Naive B cell (primary cell): Measurements from ENCODE around the gene LGALS8. TPM values are rescaled to one million over a fixed set of nuclear protein-coding genes. Genes with fewer than 3 reads are reported as not detected.

Source experiments
- ATAC-seq, 2 donors: fragments of 150-1000 bp; cut with Tn5 transposase; 2 replicates each; pipeline ENCODE4 v1.10.0; 2021; ENCODE audit warnings: low read depth in 2 of 2, mild to moderate bottlenecking in 2 of 2, moderate library complexity in 2 of 2
- DNase-seq: peaks from one replicate; pipeline ENCODE4 v3.0.0; 2022
- H3K27ac Mint-ChIP-seq, 6 donors: one replicate each; pipeline ENCODE4 v1.8.0; 2020 to 2022; ENCODE audit warnings: mild to moderate bottlenecking in 6 of 6, mixed read lengths in 6 of 6, moderate library complexity in 5 of 6, inconsistent platforms in 2 of 6
- H3K27me3 Mint-ChIP-seq, 3 donors: one replicate each; pipeline ENCODE4 v1.8.0; 2021 to 2022; ENCODE audit warnings: mixed read lengths in 3 of 3, mild to moderate bottlenecking in 1 of 3
- H3K36me3 Mint-ChIP-seq, 2 donors: one replicate each; pipeline ENCODE4 v1.8.0; 2020 to 2022; ENCODE audit warnings: mixed read lengths in 2 of 2, inconsistent platforms in 1 of 2, mild to moderate bottlenecking in 1 of 2
- H3K4me1 Mint-ChIP-seq, 3 donors: one replicate each; pipeline ENCODE4 v1.8.0; 2020 to 2022; ENCODE audit warnings: mixed read lengths in 3 of 3, inconsistent platforms in 1 of 3, mild to moderate bottlenecking in 1 of 3, moderate library complexity in 1 of 3
- H3K4me3 Mint-ChIP-seq, 8 donors: one replicate each; pipeline ENCODE4 v1.8.0; 2020 to 2022; ENCODE audit warnings: mild to moderate bottlenecking in 8 of 8, mixed read lengths in 8 of 8, moderate library complexity in 8 of 8, inconsistent platforms in 2 of 8
- H3K9me3 Mint-ChIP-seq, 7 donors: one replicate each; pipeline ENCODE4 v1.8.0; 2020 to 2022; ENCODE audit warnings: mixed read lengths in 7 of 7, mild to moderate bottlenecking in 5 of 7, inconsistent platforms in 2 of 7, moderate library complexity in 1 of 7
- polyA plus RNA-seq, 6 donors: library from polyadenylated mRNA; unstranded; fragments of 300-500 nt; fragmentation: Illumina TruSeq; gene quantifications; one replicate each; pipeline ENCODE4 v1.2.3, GENCODE V29; 2021; ENCODE audit warnings: low read depth in 6 of 6

The LGALS8 gene
- polyA plus RNA-seq, 6 donors from 2014 or later, result 17.7 to 39.5 (median 28.7) TPM

DNA sequence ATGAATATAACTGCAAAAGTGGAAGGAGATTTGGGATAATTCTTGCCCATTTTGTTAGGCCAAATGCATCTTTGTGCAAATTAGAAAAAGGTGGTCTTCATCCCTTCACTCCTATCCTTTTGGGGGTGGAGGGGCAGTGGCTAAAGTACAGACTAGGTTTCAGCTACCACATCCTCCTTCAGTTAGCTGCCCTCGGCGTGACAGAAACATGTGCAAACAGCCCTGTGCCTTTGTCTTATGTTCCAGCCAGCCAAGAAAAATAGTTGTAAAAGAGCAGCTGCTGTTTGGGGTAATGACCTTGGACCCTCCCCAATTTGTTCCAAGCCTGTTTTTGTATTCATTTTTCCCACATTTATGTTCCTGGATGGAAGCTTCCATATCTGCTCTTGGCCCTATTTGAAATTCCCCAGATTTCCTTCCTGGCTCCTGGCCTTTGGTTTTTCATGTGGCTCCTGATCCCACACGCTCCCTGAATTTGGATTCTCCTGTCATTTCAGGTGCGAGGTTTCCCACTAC lies 8.3 kb upstream of the LGALS8 start:
- Mint-ChIP-seq H3K9me3 (no peaks in the 10 kb centered on the region), H3K27ac (peak overlapping the region in 1 of 6 donors; percentile 23), H3K27me3 (no peaks in the 10 kb centered on the region), H3K4me1 (no peaks in the 10 kb centered on the region), H3K4me3 (peak overlapping the region in 1 of 8 donors; percentile 60), H3K36me3 (no peaks in the 10 kb centered on the region)
- DNase-seq (no peak), ATAC-seq (no peak)

DNA sequence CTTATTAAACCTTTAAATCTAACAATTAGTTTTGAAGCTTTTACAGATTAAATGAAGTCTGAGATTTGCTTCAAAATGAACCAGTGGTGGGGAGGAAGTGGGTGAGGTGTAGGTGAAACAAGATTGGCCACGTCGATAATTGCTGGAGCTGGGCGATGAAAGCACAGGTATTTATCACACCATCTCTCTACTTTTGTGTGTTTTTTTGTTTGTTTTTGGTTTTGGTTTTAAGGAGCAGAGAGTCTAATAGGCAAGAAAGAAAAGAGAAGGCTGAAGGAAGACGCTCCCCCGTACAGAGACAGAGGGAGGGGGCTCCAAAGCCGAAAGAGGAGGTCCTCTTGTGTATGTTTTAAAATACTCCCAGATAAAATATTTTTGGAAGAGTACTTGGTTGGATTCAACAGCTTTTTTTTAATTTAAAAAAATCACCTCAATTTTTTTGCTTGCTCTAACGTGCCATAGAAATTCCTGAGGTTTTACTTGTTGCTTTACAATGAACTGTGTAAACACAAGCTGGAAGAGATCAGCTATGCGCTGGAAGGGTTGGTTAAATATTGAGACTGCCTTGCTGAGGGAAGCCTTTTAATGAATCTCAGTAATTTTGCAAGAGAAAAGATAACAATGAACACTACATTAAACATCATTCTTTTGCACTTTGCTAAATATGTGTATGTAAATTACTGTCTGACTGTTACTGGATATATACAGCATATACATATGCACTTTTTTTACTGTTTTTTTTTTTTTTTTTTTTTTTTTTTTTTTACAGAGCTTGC lies 6.7 kb upstream of the LGALS8 start:
- H3K27ac Mint-ChIP-seq, result no peak overlapping the region
- no peaks in the 10 kb centered on the region for H3K27me3 Mint-ChIP-seq
- peaks cover 0 to 3% (median 0%) of the 10 kb centered on the region in 7 donors for H3K9me3 Mint-ChIP-seq
- H3K4me3 Mint-ChIP-seq, result no peak overlapping the region
- H3K4me1 Mint-ChIP-seq, result no peaks in the 10 kb centered on the region
- H3K36me3 Mint-ChIP-seq, result no peaks in the 10 kb centered on the region
- DNase-seq (no peak), ATAC-seq (no peak)

DNA sequence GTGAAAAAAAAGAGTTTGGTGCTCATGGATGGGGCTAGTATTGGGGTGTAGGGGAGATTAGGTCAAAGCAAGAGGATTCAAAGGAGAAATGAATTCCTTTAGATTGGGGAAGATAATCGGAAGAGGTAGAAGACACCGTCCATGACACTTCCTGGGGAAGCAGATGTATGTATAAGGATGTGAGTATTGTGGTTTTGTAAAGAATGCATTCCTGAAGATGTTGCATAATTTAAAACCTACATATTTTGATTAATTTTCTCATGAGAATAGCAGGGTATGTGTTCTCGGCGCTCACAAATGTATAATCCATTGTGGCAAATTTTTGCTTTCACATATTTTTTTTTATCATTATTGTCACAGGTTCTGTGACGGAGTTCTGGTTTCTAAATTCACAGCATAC lies 5.5 kb upstream of the LGALS8 start:
- Mint-ChIP-seq H3K27ac (peak overlapping the region in 1 of 6 donors; percentile 6), H3K4me1 (peaks cover 0 to 6% (median 3%) of the 10 kb centered on the region in 3 donors), H3K27me3 (no peaks in the 10 kb centered on the region), H3K9me3 (peaks cover 0 to 3% (median 0%) of the 10 kb centered on the region in 7 donors), H3K36me3 (no peaks in the 10 kb centered on the region), H3K4me3 (no peak overlapping the region)
- no peak for ATAC-seq
- no peak for DNase-seq

DNA sequence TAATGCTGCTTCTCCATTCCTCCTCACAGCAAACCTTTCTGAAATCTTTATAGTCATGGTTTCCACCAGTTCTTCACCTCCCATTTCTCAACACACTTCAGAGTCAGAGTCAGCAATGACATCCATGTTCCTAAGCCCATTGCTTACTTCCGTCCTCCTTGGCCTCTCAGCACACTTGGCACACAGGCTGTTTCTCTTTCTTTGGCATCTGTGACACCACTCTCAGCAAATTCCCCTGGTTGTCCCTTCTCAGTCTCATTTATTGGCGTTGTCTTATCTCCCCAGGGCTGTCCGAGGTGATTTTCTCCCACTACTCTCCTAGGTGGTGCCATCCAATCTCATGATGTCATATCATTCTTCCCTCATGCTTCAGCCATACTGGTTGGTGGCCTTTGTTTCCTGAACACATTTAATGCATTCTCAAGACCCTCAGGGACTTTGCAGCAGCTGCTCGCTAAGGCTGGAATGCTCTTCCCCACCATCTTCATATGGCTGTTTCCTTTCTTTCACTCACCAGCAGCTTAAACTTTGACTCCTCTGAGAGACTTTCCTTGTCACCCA lies 3.3 kb upstream of the LGALS8 start:
- DNase-seq (no peak), ATAC-seq (no peak)
- Mint-ChIP-seq H3K4me3 (peak overlapping the region in 1 of 8 donors; percentile 92), H3K27me3 (no peaks in the 10 kb centered on the region), H3K9me3 (peaks cover 0 to 3% (median 0%) of the 10 kb centered on the region in 7 donors), H3K27ac (no peak overlapping the region), H3K36me3 (no peaks in the 10 kb centered on the region), H3K4me1 (peaks cover 6 to 21% (median 9%) of the 10 kb centered on the region in 3 donors)

GRCh38 chr1:236522937-236523703 lies 662 bp upstream of the LGALS8 start:
- Mint-ChIP-seq H3K27ac (peak overlapping the region; percentile 90 to 99 (median 97)), H3K36me3 (peaks cover 14 to 16% of the 10 kb centered on the region in 2 donors), H3K4me1 (peaks cover 6 to 21% (median 9%) of the 10 kb centered on the region in 3 donors), H3K27me3 (no peaks in the 10 kb centered on the region), H3K9me3 (peaks cover 0 to 3% (median 0%) of the 10 kb centered on the region in 7 donors), H3K4me3 (peak overlapping the region; percentile 92 to 99 (median 96))
- DNase-seq (peak; percentile 7), ATAC-seq (no peak)

- peak; percentile 80 to 82 for ATAC-seq
- H3K4me3 Mint-ChIP-seq, result peak overlapping the region; percentile 92 to 99 (median 96)
- H3K4me1 Mint-ChIP-seq, result peaks cover 6 to 21% (median 13%) of the 10 kb centered on the region in 3 donors
- no peaks in the 10 kb centered on the region for H3K27me3 Mint-ChIP-seq
- peaks cover 0 to 3% (median 0%) of the 10 kb centered on the region in 7 donors for H3K9me3 Mint-ChIP-seq
- H3K36me3 Mint-ChIP-seq, result peaks cover 14 to 16% of the 10 kb centered on the region in 2 donors
- DNase-seq, result peak; percentile 84
- H3K27ac Mint-ChIP-seq, result peak overlapping the region; percentile 96 to 99 (median 98)
These were observed 536 bp downstream of the LGALS8 start for GRCh38 chr1:236524142-236524894.

DNA sequence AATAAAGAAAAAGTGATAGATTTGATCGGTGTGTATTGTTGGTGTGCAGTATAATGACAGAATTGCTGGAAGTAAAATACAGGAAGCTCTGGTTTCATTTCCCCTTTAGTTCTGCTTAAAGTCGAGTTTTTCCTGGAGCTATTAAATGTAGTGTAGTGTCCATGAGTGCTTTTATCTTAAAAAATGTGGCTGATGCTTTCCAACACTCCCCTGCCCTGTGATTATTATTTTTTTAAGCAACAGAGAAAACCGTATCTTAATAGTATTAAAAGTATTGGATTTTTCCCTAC lies 1.1 kb downstream of the LGALS8 start:
- Mint-ChIP-seq H3K4me1 (peaks cover 6 to 21% (median 13%) of the 10 kb centered on the region in 3 donors), H3K36me3 (peaks cover 14 to 16% of the 10 kb centered on the region in 2 donors), H3K4me3 (peak overlapping the region; percentile 92 to 99 (median 96)), H3K27me3 (no peaks in the 10 kb centered on the region), H3K27ac (peak overlapping the region; percentile 96 to 99 (median 98)), H3K9me3 (peaks cover 0 to 3% (median 0%) of the 10 kb centered on the region in 7 donors)
- DNase-seq (no peak), ATAC-seq (peak; percentile 44 to 53)

- Mint-ChIP-seq H3K27me3 (no peaks in the 10 kb centered on the region), H3K4me3 (peak overlapping the region in 2 of 8 donors; percentile 2 to 42), H3K36me3 (peaks cover 14 to 16% of the 10 kb centered on the region in 2 donors), H3K27ac (peak overlapping the region in 2 of 6 donors; percentile 53 to 57), H3K4me1 (peaks cover 16 to 32% (median 22%) of the 10 kb centered on the region in 3 donors), H3K9me3 (peaks cover 0 to 2% (median 0%) of the 10 kb centered on the region in 7 donors)
- DNase-seq (no peak), ATAC-seq (no peak)
These were observed 2.3 kb downstream of the LGALS8 start for GRCh38 chr1:236526079-236526478.

DNA sequence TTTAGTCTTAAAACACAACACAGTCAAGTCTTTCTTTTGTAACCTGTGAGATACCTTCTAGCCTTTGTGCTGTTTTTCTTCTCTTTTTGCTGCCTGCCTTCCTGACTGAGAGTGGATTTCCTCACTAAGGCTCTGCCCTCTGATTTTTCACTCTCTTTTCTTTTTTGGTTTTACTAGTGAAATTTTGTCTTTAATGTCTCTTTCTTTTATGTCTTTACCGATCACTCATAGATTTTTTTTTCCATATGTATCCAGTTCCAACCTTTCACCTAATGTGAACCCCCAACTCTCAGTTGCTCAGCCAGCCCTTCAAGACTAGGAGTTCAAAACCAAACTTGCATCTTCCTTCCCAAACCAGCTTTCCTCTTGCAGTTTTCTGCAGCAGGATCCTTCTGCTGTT lies 6.5 kb downstream of the LGALS8 start:
- Mint-ChIP-seq H3K27me3 (no peaks in the 10 kb centered on the region), H3K4me3 (no peak overlapping the region), H3K36me3 (peaks cover 14 to 30% of the 10 kb centered on the region in 2 donors), H3K4me1 (peaks cover 24 to 33% (median 29%) of the 10 kb centered on the region in 3 donors), H3K9me3 (no peaks in the 10 kb centered on the region), H3K27ac (peak overlapping the region in 4 of 6 donors; percentile 19 to 37 (median 28))
- no peak for DNase-seq
- ATAC-seq, result no peak

GRCh38 chr1:236530959-236531358 lies 7.2 kb downstream of the LGALS8 start:
- Mint-ChIP-seq H3K27me3 (no peaks in the 10 kb centered on the region), H3K9me3 (no peaks in the 10 kb centered on the region), H3K4me1 (peaks cover 27 to 33% (median 29%) of the 10 kb centered on the region in 3 donors), H3K36me3 (peaks cover 13 to 28% of the 10 kb centered on the region in 2 donors), H3K4me3 (no peak overlapping the region), H3K27ac (peak overlapping the region in 4 of 6 donors; percentile 1 to 75 (median 26))
- DNase-seq (peak; percentile 9), ATAC-seq (peak; percentile 55 to 77)

GRCh38 chr1:236532850-236533249 lies 9.1 kb downstream of the LGALS8 start:
- Mint-ChIP-seq H3K9me3 (no peaks in the 10 kb centered on the region), H3K4me1 (peaks cover 29 to 33% (median 31%) of the 10 kb centered on the region in 3 donors), H3K36me3 (peaks cover 0 to 13% of the 10 kb centered on the region in 2 donors), H3K4me3 (no peak overlapping the region), H3K27me3 (no peaks in the 10 kb centered on the region), H3K27ac (peak overlapping the region in 1 of 6 donors; percentile 51)
- no peak for DNase-seq
- no peak for ATAC-seq

GRCh38 chr1:236534151-236534651 lies 10.4 kb downstream of the LGALS8 start:
- Mint-ChIP-seq H3K4me3 (no peak overlapping the region), H3K36me3 (peaks cover 6 to 13% of the 10 kb centered on the region in 2 donors), H3K9me3 (no peaks in the 10 kb centered on the region), H3K27me3 (no peaks in the 10 kb centered on the region), H3K4me1 (peaks cover 29 to 31% (median 29%) of the 10 kb centered on the region in 3 donors), H3K27ac (no peak overlapping the region)
- ATAC-seq (no peak), DNase-seq (no peak)
